Panc1 (cell line): ENCODE measurements around the gene MBD4.
"Not testable (repeated sequence)": the region's sequence is repeated elsewhere in the genome, so short reads cannot be mapped to it uniquely, and the experiment has no call there.

Experiments
- POLR2AphosphoS5 ChIP-seq: IDR thresholded peaks from 2 replicates; pipeline ENCODE4 v1.6.1; 2012; ENCODE audit warnings: mild to moderate bottlenecking, low read depth, low read length, moderate library complexity
- TF ChIP-seq, protein P1 (sequence below): fragments of 450-650 bp; IDR thresholded peaks from 2 replicates; pipeline ENCODE4 v1.5.1; 2017; ENCODE audit warnings: mild to moderate bottlenecking

GRCh38 chr3:129393760-129394564 is 45.8 kb downstream of the MBD4 start:
- TF ChIP-seq, protein P1, sequence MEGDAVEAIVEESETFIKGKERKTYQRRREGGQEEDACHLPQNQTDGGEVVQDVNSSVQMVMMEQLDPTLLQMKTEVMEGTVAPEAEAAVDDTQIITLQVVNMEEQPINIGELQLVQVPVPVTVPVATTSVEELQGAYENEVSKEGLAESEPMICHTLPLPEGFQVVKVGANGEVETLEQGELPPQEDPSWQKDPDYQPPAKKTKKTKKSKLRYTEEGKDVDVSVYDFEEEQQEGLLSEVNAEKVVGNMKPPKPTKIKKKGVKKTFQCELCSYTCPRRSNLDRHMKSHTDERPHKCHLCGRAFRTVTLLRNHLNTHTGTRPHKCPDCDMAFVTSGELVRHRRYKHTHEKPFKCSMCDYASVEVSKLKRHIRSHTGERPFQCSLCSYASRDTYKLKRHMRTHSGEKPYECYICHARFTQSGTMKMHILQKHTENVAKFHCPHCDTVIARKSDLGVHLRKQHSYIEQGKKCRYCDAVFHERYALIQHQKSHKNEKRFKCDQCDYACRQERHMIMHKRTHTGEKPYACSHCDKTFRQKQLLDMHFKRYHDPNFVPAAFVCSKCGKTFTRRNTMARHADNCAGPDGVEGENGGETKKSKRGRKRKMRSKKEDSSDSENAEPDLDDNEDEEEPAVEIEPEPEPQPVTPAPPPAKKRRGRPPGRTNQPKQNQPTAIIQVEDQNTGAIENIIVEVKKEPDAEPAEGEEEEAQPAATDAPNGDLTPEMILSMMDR = not testable (repeated sequence)
- not testable (repeated sequence) for TF ChIP-seq POLR2AphosphoS5
